ENCODE measurements around the gene ZNF554. TPM values are rescaled to one million over a fixed set of nuclear protein-coding genes. Genes with fewer than 3 reads are reported as not detected.
A peak's percentile ranks its signal among the peaks of the same experiment; 100 is the strongest.
"Not testable (repeated sequence)": the region's sequence is repeated elsewhere in the genome, so short reads cannot be mapped to it uniquely, and the experiment has no call there.

Gene ZNF554
- total and polyA plus RNA-seq, 4 donors: 0.94 to 3.3 (median 2.1) TPM

- no peak for DNase-seq (ENCODE audit: low spot score)
- peaks cover 3 to 28% (median 16%) of the 10 kb centered on the region in 4 donors for H3K4me1 ChIP-seq (ENCODE audit: control insufficient read depth in 4 of 4, insufficient read depth in 4 of 4, low read length in 3 of 4)
- H3K9ac ChIP-seq (ENCODE audit: low read depth in 1 of 2, low read length in 2 of 2): no peak overlapping the region
- peak overlapping the region in 1 of 2 donors; percentile 40 for H3K27ac ChIP-seq (ENCODE audit: low read depth in 1 of 2, low read length in 2 of 2)
- WGBS: 94% methylated on average over 16 of the region's 16 CpGs
- no peaks in the 10 kb centered on the region for H3K9me3 ChIP-seq (ENCODE audit: control insufficient read depth in 4 of 4, low read length in 3 of 4)
- no peaks in the 10 kb centered on the region for H3K36me3 ChIP-seq (ENCODE audit: control insufficient read depth in 4 of 4, insufficient read depth in 3 of 4, low read depth in 1 of 4, low read length in 3 of 4)
- H3K4me3 ChIP-seq (ENCODE audit: low read depth in 1 of 3, low read length in 3 of 3): no peak overlapping the region
- no peak for TF ChIP-seq FOXA2 (IDR thresholded peaks at IDR 0.05)
- no peak for TF ChIP-seq NR2F2 (IDR thresholded peaks at IDR 0.05)
- no peak for TF ChIP-seq MAX (IDR thresholded peaks at IDR 0.05)
- no peak for TF ChIP-seq YY1 (IDR thresholded peaks at IDR 0.05)
- TF ChIP-seq EGR1 (IDR thresholded peaks at IDR 0.05; ENCODE audit: low read depth in 2 of 2): no peak
- no peak for TF ChIP-seq ATF3 (IDR thresholded peaks at IDR 0.05)
- TF ChIP-seq CTCF (IDR thresholded peaks at IDR 0.05; ENCODE audit: low read depth, low read length, missing input control): no peak
- TF ChIP-seq SP1 (IDR thresholded peaks at IDR 0.05): no peak
- no peak for TF ChIP-seq JUND (IDR thresholded peaks at IDR 0.05)
- no peak for TF ChIP-seq RAD21 (IDR thresholded peaks at IDR 0.05)
- no peak for TF ChIP-seq REST (IDR thresholded peaks at IDR 0.05)
- no peak for TF ChIP-seq GABPA (IDR thresholded peaks at IDR 0.05 in 1 of 2, conservative IDR thresholded peaks at IDR 0.05 in 1 of 2)
- no peak for TF ChIP-seq ZBTB33 (IDR thresholded peaks at IDR 0.05)
- no peak for TF ChIP-seq HNF4G (IDR thresholded peaks at IDR 0.05)
- no peak for TF ChIP-seq FOXA1 (IDR thresholded peaks at IDR 0.05)
- H3K27me3 ChIP-seq (ENCODE audit: control insufficient read depth in 4 of 4, insufficient read depth in 4 of 4, low read length in 3 of 4): no peaks in the 10 kb centered on the region
Measured at GRCh38 chr19:2816641-2817040, 3.0 kb upstream of the ZNF554 start.

- not testable (repeated sequence) for H3K9me3 ChIP-seq (ENCODE audit: control insufficient read depth in 4 of 4, low read length in 3 of 4); H3K4me3 ChIP-seq (ENCODE audit: low read depth in 1 of 3, low read length in 3 of 3); H3K27me3 ChIP-seq (ENCODE audit: control insufficient read depth in 4 of 4, insufficient read depth in 4 of 4, low read length in 3 of 4); H3K9ac ChIP-seq (ENCODE audit: low read depth in 1 of 2, low read length in 2 of 2); DNase-seq (ENCODE audit: low spot score); H3K27ac ChIP-seq (ENCODE audit: low read depth in 1 of 2, low read length in 2 of 2); H3K36me3 ChIP-seq (ENCODE audit: control insufficient read depth in 4 of 4, insufficient read depth in 3 of 4, low read depth in 1 of 4, low read length in 3 of 4)
- WGBS: 83% methylated on average over 22 of the region's 22 CpGs
- H3K4me1 ChIP-seq (ENCODE audit: control insufficient read depth in 4 of 4, insufficient read depth in 4 of 4, low read length in 3 of 4): peaks cover 3 to 21% (median 12%) of the 10 kb centered on the region in 4 donors
Measured at GRCh38 chr19:2817237-2817829, 2.3 kb upstream of the ZNF554 start.
